ENCODE results near the gene RPS14.

Gene RPS14

DNA sequence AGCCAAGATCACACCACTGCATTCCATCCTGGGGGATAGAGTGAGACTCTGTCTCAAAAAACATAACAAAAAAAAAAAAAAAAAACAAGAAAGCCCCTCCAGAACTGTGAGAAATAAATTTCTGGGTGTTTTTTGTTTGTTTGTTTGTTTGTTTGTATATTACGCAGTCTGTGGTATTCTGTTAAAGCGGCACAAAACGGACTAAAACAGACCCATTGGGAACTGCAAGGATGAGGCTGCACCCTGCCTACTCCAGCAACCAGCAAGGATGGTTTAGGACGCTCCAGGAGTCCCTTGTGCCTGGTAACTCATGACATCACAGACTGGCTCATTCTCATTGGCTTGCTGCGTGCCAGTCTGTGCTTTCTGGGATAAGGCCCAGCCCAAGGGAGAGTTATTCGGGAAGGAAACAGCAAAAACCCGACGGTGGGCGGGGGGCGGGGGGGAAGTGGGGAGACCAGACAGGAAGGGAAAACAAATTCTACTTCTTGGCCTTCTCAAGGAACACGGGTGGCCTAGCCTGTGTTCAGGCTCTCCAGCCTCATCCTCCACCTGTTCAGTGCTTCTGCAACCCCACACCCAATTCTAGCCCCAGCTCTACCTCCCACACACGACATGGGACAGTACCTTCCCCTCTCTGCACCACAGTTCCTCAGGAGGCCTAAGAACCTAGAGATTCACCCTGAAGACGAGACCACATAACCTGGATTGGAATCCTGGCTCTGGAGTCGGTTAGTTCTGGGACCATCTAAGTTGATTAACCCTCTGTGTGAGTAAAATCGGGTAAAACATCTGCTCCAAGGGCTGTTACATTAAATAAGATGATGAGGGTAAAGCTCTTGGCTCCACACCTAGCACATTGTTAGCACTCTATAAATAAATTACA, 39.7 kb downstream of the RPS14 start:
- TF ChIP-seq LEF1 (IDR thresholded peaks at IDR 0.05; ENCODE audit: borderline replicate concordance) (no peak), ZNF384 (IDR thresholded peaks at IDR 0.05) (no peak), FOXK2 (IDR thresholded peaks at IDR 0.05) (no peak), ARNT (IDR thresholded peaks at IDR 0.05) (no peak)
- TF ChIP-seq, protein P1, sequence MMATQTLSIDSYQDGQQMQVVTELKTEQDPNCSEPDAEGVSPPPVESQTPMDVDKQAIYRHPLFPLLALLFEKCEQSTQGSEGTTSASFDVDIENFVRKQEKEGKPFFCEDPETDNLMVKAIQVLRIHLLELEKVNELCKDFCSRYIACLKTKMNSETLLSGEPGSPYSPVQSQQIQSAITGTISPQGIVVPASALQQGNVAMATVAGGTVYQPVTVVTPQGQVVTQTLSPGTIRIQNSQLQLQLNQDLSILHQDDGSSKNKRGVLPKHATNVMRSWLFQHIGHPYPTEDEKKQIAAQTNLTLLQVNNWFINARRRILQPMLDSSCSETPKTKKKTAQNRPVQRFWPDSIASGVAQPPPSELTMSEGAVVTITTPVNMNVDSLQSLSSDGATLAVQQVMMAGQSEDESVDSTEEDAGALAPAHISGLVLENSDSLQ (IDR thresholded peaks at IDR 0.05): peak; percentile 56; the same call in 1 of the 2 replicates
- peak; percentile 94 for DNase-seq (ENCODE audit: extremely low spot score)
- ChIA-PET CTCF (interaction anchor here (1.5 to 2.0 kb wide), 2 partner anchors 11 to 26 kb away, joined by 6 to 7 read pairs; no protein-coding TSS in a partner anchor), POLR2A (no interaction called here)

DNA sequence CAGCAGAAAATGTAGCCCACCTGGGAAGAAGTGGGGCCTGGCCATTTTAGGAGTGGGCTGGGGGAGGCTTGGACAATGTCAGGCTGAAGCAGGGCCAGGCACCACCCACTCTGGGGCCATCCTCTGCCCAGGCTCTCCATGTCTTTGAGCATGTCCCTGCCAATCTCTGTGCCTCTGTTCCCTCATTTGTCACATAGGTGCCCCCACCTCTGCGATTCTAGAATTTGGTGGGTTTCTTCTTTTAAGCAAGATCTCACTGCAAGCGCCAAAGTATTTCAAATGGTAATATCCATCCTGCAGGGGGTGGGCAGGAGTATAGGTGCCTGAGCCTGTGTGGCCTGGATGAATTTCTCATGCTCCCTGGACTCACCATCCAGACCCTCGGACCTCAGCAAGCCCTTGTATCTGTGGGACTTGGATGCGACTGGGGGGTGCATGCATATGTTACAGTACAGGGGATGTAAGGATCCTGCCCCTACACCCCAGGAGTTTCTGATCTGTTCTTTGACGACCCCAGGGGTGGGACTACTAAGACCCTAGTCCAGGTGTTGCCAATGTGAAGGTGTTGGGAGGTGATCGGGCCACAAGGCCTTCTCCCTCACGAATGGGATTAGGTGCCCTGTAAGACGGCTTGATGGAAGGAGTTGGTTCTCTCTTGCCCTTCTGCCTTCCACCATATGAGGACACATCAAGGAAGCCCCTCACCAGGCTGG, 41.2 kb downstream of the RPS14 start:
- ChIA-PET CTCF (no interaction called here), POLR2A (no interaction called here)
- TF ChIP-seq FOXM1 (IDR thresholded peaks at IDR 0.05; ENCODE audit: borderline replicate concordance): no peak
- TF ChIP-seq, protein P1 (IDR thresholded peaks at IDR 0.05): no peak
- TF ChIP-seq ZNF384 (IDR thresholded peaks at IDR 0.05): no peak
- TF ChIP-seq CTBP1 (IDR thresholded peaks at IDR 0.05; ENCODE audit: borderline replicate concordance): no peak
- no peak for TF ChIP-seq HDGF (IDR thresholded peaks at IDR 0.05; ENCODE audit: borderline replicate concordance)
- no peak for TF ChIP-seq SP1 (IDR thresholded peaks at IDR 0.05)
- TF ChIP-seq SUZ12 (IDR thresholded peaks at IDR 0.05): no peak
- no peak for TF ChIP-seq BHLHE40 (IDR thresholded peaks at IDR 0.05; ENCODE audit: borderline replicate concordance)
- no peak for TF ChIP-seq L3MBTL2 (conservative IDR thresholded peaks at IDR 0.05)
- TF ChIP-seq ARNT (IDR thresholded peaks at IDR 0.05): no peak
- TF ChIP-seq FOXK2 (IDR thresholded peaks at IDR 0.05): no peak
- no peak for TF ChIP-seq LEF1 (IDR thresholded peaks at IDR 0.05; ENCODE audit: borderline replicate concordance)
- TF ChIP-seq FOXA1 (IDR thresholded peaks at IDR 0.05): no peak
- no peak for DNase-seq (ENCODE audit: extremely low spot score)

DNA sequence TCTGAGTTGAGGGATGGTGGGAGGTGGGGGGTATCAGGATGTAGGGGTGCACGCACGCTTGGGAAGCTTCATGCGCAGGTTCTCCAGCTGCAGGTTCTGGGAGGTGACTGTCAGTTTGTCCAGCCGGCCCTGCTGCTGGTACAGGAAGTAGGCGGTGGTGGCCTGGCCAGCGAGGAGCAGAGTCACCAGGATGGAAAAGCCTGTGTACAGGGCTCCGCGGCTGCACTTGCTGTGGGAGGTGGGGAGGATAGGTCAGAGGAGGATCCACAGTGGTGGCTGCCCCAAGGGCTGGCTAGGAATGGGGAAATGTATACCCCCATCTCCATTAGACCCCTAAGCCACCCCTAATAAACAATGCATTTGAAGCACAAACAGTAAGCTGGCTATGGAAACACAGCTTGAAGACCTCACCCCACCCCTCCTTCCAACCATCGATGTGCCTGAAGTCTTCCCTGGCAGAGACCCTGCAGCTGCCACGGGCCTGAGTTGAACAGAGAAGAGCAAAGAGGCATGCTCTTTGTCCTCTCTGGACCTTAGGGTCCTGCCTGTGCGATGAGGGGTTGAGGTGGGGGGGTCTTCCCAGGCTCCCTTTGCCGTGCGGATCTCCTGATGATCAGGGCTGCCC, 42.3 kb downstream of the RPS14 start:
- no peak for DNase-seq (ENCODE audit: extremely low spot score)
- ChIA-PET POLR2A (interaction anchor here (0.7 kb wide), 1 partner anchor 10 kb away, joined by 3 read pairs; no protein-coding TSS in a partner anchor), CTCF (no interaction called here)
- TF ChIP-seq, protein P1 (IDR thresholded peaks at IDR 0.05): no peak
- TF ChIP-seq NFRKB (IDR thresholded peaks at IDR 0.05): no peak

DNA sequence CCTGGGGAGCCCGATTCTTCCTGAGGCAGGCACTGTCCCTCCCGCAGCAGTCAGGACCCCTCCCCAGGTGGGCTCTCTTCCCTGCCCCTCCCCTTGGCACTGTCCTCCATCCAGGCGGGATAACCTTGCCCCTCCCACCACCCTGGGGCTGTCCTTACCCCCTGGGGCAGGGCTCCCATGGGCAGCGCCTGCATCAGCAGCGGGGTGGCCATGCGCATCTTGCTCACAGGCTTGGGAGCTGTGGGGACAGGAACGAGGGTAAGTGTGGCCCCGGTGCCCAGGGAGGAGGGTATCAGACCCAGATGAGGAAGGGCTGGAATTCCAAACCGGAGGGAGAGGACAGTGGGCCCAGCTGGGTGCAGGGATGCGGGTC, 42.8 kb downstream of the RPS14 start:
- ChIA-PET CTCF (no interaction called here), POLR2A (interaction anchor here (0.7 kb wide), 1 partner anchor 9 kb away, joined by 3 read pairs; no protein-coding TSS in a partner anchor)
- no peak for DNase-seq (ENCODE audit: extremely low spot score)
- TF ChIP-seq, protein P1 (IDR thresholded peaks at IDR 0.05): no peak
- no peak for TF ChIP-seq TARDBP (IDR thresholded peaks at IDR 0.05)
- TF ChIP-seq LEF1 (IDR thresholded peaks at IDR 0.05; ENCODE audit: borderline replicate concordance): no peak
- no peak for TF ChIP-seq ZNF384 (IDR thresholded peaks at IDR 0.05)
- TF ChIP-seq BHLHE40 (IDR thresholded peaks at IDR 0.05; ENCODE audit: borderline replicate concordance): no peak
- TF ChIP-seq FOXK2 (IDR thresholded peaks at IDR 0.05): no peak
- no peak for TF ChIP-seq SP1 (IDR thresholded peaks at IDR 0.05)
- no peak for TF ChIP-seq ELF4 (IDR thresholded peaks at IDR 0.05)
- no peak for TF ChIP-seq FOXM1 (IDR thresholded peaks at IDR 0.05; ENCODE audit: borderline replicate concordance)
- TF ChIP-seq NFRKB (IDR thresholded peaks at IDR 0.05): no peak
- no peak for TF ChIP-seq SUZ12 (IDR thresholded peaks at IDR 0.05)
- no peak for TF ChIP-seq HDGF (IDR thresholded peaks at IDR 0.05; ENCODE audit: borderline replicate concordance)
- TF ChIP-seq CTBP1 (IDR thresholded peaks at IDR 0.05; ENCODE audit: borderline replicate concordance): no peak
- no peak for TF ChIP-seq ARNT (IDR thresholded peaks at IDR 0.05)
- no peak for TF ChIP-seq L3MBTL2 (conservative IDR thresholded peaks at IDR 0.05)
- no peak for TF ChIP-seq FOXA1 (IDR thresholded peaks at IDR 0.05)

DNA sequence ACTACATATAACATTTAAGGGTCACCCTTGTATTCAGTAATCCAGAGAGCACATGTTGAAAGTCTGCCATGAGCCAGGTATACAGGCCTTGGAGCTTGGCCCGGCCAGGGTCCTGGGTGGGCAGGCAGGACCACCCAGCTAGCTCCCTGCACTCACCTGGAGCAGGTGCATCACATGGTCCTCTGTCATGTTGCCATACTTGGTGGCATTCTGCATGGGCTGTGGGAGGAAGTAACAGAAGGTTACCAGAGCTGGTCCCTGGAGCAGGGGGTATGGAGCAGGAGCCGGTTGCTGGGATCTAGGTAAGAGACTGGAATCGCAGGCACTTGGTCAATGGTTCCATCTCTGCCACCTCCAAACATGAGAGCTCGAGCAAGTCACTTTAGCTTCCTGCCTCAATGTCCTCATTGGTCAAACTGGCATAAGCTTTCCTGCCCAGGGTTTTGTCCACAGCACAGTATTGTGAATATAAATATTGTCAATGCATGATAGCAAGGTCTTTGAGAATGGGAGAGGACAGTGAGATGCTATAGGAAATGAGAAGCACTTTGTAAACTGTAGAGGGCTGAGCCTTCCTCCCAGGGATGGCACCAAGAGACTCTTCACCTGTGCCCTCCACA, 43.3 kb downstream of the RPS14 start:
- ChIA-PET POLR2A (no interaction called here), CTCF (interaction anchor here (0.6 kb wide), 1 partner anchor 33 kb away, joined by 4 read pairs; no protein-coding TSS in a partner anchor)
- TF ChIP-seq, protein P1 (IDR thresholded peaks at IDR 0.05): no peak
- no peak for TF ChIP-seq CTBP1 (IDR thresholded peaks at IDR 0.05; ENCODE audit: borderline replicate concordance)
- TF ChIP-seq L3MBTL2 (conservative IDR thresholded peaks at IDR 0.05): no peak
- TF ChIP-seq HDGF (IDR thresholded peaks at IDR 0.05; ENCODE audit: borderline replicate concordance): no peak
- TF ChIP-seq FOXM1 (IDR thresholded peaks at IDR 0.05; ENCODE audit: borderline replicate concordance): no peak
- no peak for TF ChIP-seq NFRKB (IDR thresholded peaks at IDR 0.05)
- no peak for TF ChIP-seq ELF4 (IDR thresholded peaks at IDR 0.05)
- TF ChIP-seq LEF1 (IDR thresholded peaks at IDR 0.05; ENCODE audit: borderline replicate concordance): no peak
- TF ChIP-seq TARDBP (IDR thresholded peaks at IDR 0.05): no peak
- no peak for TF ChIP-seq BHLHE40 (IDR thresholded peaks at IDR 0.05; ENCODE audit: borderline replicate concordance)
- TF ChIP-seq FOXK2 (IDR thresholded peaks at IDR 0.05): no peak
- DNase-seq (ENCODE audit: extremely low spot score): no peak

All from HEK293T (cell line).